GM12865 (cell line): ENCODE data around the gene SPECC1.
A peak's percentile ranks its signal among the peaks of the same experiment; 100 is the strongest.
"Not testable (repeated sequence)": the region's sequence is repeated elsewhere in the genome, so short reads cannot be mapped to it uniquely, and the experiment has no call there.

Source experiments
- DNase-seq: peaks from one replicate; pipeline ENCODE4 v3.0.0; 2010; ENCODE audit warnings: low read depth
- H3K4me3 ChIP-seq: 2 replicates; pipeline ENCODE4 v1.5.1; 2011; ENCODE audit warnings: mild to moderate bottlenecking, low read depth, low read length, control low read depth
- CTCF ChIP-seq: IDR thresholded peaks from 2 replicates; pipeline ENCODE4 v1.5.1; 2011; ENCODE audit warnings: low read length, control low read depth, low read depth, inconsistent platforms; ENCODE audit not compliant: insufficient read depth; ENCODE audit errors: missing control alignments

Gene SPECC1

GRCh38 chr17:20154286-20155000 is 145.3 kb downstream of the SPECC1 start:
- no peak for TF ChIP-seq CTCF
- no peak overlapping the region for H3K4me3 ChIP-seq
- no peak for DNase-seq

DNA sequence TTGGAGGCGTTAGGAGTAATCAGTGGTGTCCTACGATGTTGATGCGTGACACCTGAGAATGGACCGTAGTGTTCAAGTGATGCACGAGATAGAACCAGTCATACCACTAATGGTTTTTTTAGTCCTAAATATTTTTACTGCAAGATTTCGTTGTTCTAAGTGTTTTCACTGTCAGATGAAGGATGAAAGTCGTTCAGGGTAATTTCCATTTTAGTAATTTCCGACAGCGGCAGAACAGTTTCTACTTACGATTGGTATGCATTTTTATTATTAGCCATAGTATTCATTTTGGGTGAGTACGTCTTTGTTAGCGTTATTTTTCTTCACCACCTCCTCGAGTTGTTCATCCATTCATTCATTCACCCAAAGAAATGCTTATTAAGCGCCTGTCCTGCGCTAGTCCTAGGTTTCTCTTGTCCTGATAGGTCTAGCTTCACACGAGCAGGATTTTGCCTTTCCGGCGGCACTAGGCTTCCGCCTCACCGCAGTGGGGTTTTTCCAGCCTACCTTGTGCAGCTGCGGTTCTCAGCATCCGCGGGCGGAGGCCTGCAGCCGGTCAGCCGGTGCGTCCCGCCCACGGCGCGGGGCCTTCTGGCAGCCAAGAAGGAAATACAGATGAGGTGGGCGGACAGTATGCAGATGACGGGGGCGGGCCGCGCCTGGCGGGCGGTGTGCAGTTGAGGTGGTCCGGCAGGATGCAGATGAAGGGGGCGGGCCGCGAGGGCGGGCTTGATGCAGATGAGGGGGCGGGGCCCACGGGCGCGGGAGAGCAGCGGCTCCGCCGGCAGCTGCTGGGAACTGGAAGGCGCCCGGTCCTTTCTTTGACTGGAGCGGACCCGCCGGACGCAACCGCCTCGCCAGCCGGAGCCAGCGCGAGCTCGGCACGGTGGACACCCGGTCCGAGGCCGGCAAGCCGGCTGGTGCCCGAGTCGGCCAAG is 146.4 kb downstream of the SPECC1 start:
- TF ChIP-seq CTCF, result no peak

DNA sequence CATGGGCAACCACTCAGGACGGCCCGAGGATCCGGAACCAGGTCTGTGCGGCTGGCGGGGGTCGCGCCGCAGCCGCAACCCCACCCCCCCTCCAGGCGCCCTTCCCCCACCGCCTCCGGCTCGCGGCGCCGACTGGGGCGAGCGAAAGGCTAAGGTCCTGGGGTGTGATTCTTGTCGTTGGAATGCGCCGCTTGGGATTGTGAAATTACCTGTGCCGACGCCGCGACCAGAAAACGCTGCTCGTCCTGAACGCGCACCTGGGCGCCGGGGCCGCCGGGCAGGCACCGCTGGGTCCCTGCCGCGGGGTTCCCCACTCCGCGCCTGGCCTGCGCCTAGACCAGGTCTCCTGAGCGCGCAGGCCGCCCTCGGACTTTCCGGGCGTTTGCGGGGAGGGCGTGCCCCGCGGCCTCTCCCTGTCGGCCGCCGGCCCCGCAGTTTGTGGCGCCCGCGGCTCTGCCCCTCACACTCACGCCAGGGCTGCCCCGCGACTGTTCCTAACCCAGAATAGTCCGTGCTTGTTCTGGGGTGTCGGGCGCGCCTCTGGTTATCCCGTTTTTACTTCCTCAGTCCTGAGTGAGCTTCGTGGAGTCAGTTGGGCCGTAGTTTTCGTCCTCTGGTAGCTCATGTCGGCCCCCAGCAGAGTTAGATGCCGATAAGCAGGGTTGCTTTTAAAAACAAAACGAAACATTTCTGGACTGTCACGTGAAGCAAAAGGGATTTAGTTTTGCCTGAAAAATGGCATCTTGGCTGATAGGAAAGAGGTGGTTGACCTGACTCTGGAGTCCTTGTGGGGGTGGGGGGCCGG is 147.2 kb downstream of the SPECC1 start:
- DNase-seq, result peak; percentile 55
- H3K4me3 ChIP-seq, result peak overlapping the region; percentile 82
- no peak for TF ChIP-seq CTCF

More for the DNA sequence above, 146.4 kb downstream of the SPECC1 start:
- H3K4me3 ChIP-seq, result peak overlapping the region; percentile 82
- peak; percentile 99 for DNase-seq

DNA sequence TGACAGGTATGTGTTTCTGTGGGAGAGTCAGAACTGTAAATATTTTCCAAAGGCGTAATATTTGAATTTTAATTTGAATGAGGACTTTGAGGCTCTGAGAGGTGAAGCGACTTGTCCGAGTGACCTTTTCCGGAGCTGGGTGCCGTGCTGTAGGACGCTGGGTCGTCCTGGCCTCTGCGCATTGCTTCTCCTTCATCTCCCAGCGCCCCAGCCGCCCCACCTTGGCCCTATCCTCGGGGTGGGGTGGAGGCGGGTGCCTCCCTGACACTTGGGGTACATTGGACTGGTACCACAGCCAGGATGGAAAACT is 147.8 kb downstream of the SPECC1 start:
- DNase-seq, result no peak
- TF ChIP-seq CTCF, result no peak
- peak overlapping the region; percentile 82 for H3K4me3 ChIP-seq

- no peak for TF ChIP-seq CTCF
- H3K4me3 ChIP-seq, result no peak overlapping the region
- peak; percentile 9 for DNase-seq
Observed at GRCh38 chr17:20158580-20158979, 149.4 kb downstream of the SPECC1 start.

GRCh38 chr17:20159406-20160069 is 150.4 kb downstream of the SPECC1 start:
- no peak overlapping the region for H3K4me3 ChIP-seq
- no peak for TF ChIP-seq CTCF
- no peak for DNase-seq

DNA sequence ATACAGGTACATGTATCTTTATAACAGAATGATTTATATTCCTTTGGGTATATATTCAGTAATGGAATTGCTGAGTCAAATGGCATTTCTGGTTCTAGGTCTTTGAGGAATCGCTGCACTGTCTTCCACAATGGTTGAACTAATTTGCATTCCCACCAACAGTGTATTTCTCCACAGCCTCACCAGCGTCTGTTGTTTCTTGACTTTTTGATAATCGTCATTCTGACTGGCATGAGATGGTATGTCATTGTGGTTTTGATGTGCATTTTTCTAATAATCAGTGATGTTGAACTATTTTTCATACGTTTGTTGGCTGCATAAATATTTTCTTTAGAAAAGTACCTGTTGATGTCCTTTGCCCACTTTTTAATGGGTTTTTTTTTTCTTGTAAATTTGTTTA is 156.4 kb downstream of the SPECC1 start:
- DNase-seq, H3K4me3 ChIP-seq: not testable (repeated sequence)
